ENCODE data around the gene HSF4.

HSF4 gene

DNA sequence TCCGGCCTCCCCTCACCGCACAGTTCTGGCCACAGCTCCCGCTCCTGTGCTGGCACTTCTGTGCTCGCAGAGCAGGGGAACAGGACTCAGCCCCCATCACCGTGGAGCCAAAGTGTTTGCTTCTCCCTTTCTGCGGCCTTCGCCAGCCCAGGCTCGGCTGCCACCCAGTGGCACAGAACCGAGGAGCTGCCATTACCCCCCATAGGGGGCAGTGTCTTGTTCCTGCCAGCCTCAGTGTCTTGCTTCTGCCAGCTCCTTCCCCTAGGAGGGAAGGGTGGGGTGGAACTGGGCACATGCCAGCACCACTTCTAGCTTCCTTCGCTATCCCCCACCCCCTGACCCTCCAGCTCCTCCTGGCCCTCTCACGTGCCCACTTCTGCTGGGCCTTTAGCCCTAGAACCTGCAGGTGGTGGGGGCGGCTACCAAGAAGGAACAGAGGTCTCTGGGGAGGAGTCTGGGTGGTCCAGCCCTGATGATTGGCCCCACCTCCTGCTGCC is 33.7 kb downstream of the HSF4 start:
- Histone ChIP-seq H3K27me3 (replicated peaks; ENCODE audit: control insufficient read depth, insufficient read depth, low read length) (no peaks in the 10 kb centered on the region), H3K4me1 (ENCODE audit: control insufficient read depth, insufficient read depth, low read length) (peaks cover 17% of the 10 kb centered on the region), H3K4me3 (ENCODE audit: low read length) (no peak overlapping the region), H3K36me3 (ENCODE audit: control insufficient read depth, insufficient read depth, low read length, severe bottlenecking) (peaks cover 50% of the 10 kb centered on the region), H3K9ac (ENCODE audit: low read length) (peak overlapping the region; percentile 0), H3K9me3 (ENCODE audit: control insufficient read depth, low read length) (no peaks in the 10 kb centered on the region)
- no peak for DNase-seq (ENCODE audit: low read depth)

DNA sequence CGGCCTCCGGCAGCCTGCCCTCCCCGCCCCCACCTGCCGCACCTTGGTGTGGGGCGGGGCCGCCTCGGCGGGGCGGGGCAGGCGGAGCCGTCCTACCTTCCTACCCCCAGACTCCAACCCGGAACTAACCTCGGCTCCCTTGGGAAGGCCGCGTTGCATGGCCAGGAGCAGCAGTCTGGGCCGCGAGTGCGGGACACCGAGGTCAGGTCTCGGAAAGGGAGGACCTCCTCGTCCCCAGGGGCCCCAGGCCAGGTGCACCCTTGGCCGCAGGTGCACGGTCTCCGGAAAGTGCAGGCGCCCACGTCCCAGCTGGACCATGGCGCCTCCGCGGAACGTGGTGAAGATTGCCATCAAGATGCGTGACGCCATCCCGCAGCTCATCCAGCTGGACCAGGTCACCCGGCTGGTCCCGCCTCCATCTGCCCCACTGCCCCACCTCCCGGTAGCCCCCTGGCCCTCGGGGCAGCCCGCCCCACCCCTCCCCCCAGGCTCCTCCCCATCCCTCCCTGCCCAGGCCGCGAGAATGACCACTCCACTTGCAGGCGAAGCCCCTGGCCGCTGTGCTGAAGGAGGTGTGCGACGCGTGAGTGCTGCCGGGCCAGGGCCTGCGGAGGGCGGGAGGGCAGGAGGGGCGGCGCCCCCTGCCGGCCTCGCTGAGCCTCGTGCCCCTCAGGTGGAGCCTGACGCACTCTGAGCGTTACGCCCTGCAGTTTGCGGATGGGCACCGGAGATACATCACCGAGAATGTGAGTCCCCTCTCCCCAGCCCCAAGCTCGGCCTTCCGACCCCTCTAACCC is 34.7 kb downstream of the HSF4 start, which contains the start of gene ELMO3:
Gene ELMO3, plus strand, starts transcription at position 121 of the 797 bp plus-strand sequence. Its CDS starts 196 bp downstream, at position 317.
- Histone ChIP-seq H3K9ac (ENCODE audit: low read length) (peak within 1 kb of the TSS; percentile 0), H3K27me3 (replicated peaks; ENCODE audit: control insufficient read depth, insufficient read depth, low read length) (no peaks in the 10 kb centered on the region), H3K36me3 (ENCODE audit: control insufficient read depth, insufficient read depth, low read length, severe bottlenecking) (peaks cover 43% of the 10 kb centered on the region), H3K4me1 (ENCODE audit: control insufficient read depth, insufficient read depth, low read length) (peaks cover 8% of the 10 kb centered on the region), H3K4me3 (ENCODE audit: low read length) (no peak within 1 kb of the TSS), H3K9me3 (ENCODE audit: control insufficient read depth, low read length) (no peaks in the 10 kb centered on the region)
- DNase-seq (ENCODE audit: low read depth): no peak

DNA sequence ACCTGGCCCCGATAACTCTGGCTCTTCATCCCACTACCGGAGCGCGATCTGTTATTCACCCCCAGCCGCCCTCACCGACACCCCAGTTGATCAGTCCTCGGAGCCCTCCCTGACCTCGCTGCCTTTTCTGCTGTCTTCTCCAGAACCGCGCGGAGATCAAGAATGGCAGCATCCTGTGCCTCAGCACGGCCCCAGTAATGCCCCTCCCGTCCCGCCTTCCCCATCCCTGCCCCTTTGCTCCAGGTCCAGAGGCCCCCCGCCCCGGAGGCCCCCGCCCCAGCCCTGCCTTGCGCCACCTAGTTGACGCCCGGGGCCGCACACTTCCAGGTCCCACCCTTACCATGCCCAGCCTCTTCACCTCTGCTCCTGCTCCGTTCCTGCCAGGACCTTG is 35.3 kb downstream of the HSF4 start:
- Histone ChIP-seq H3K4me3 (ENCODE audit: low read length) (no peak overlapping the region), H3K27me3 (replicated peaks; ENCODE audit: control insufficient read depth, insufficient read depth, low read length) (no peaks in the 10 kb centered on the region), H3K36me3 (ENCODE audit: control insufficient read depth, insufficient read depth, low read length, severe bottlenecking) (peaks cover 37% of the 10 kb centered on the region), H3K4me1 (ENCODE audit: control insufficient read depth, insufficient read depth, low read length) (peaks cover 7% of the 10 kb centered on the region), H3K9ac (ENCODE audit: low read length) (no peak overlapping the region), H3K9me3 (ENCODE audit: control insufficient read depth, low read length) (no peaks in the 10 kb centered on the region)
- no peak for DNase-seq (ENCODE audit: low read depth)

DNA sequence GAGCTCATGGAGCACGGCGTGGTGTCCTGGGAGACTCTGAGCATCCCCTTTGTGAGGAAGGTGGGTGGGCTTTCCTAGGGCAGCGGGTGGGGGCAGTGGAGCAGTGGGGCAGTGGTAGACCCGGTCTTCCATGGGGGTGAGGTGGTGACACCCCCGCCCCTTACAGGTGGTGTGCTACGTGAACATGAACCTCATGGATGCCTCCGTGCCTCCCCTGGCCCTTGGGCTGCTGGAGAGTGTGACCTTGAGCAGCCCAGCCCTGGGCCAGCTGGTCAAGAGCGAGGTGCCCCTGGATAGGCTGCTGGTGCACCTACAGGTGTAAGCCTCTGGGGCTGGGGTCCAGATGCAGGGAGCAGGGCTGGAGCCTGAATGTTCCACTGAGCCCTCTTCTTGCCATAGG is 35.9 kb downstream of the HSF4 start:
- peaks cover 7% of the 10 kb centered on the region for H3K4me1 ChIP-seq (ENCODE audit: control insufficient read depth, insufficient read depth, low read length)
- peaks cover 30% of the 10 kb centered on the region for H3K36me3 ChIP-seq (ENCODE audit: control insufficient read depth, insufficient read depth, low read length, severe bottlenecking)
- H3K4me3 ChIP-seq (ENCODE audit: low read length): no peak overlapping the region
- no peak overlapping the region for H3K9ac ChIP-seq (ENCODE audit: low read length)
- no peak for DNase-seq (ENCODE audit: low read depth)
- no peaks in the 10 kb centered on the region for H3K27me3 ChIP-seq (replicated peaks; ENCODE audit: control insufficient read depth, insufficient read depth, low read length)
- H3K9me3 ChIP-seq (ENCODE audit: control insufficient read depth, low read length): no peaks in the 10 kb centered on the region

DNA sequence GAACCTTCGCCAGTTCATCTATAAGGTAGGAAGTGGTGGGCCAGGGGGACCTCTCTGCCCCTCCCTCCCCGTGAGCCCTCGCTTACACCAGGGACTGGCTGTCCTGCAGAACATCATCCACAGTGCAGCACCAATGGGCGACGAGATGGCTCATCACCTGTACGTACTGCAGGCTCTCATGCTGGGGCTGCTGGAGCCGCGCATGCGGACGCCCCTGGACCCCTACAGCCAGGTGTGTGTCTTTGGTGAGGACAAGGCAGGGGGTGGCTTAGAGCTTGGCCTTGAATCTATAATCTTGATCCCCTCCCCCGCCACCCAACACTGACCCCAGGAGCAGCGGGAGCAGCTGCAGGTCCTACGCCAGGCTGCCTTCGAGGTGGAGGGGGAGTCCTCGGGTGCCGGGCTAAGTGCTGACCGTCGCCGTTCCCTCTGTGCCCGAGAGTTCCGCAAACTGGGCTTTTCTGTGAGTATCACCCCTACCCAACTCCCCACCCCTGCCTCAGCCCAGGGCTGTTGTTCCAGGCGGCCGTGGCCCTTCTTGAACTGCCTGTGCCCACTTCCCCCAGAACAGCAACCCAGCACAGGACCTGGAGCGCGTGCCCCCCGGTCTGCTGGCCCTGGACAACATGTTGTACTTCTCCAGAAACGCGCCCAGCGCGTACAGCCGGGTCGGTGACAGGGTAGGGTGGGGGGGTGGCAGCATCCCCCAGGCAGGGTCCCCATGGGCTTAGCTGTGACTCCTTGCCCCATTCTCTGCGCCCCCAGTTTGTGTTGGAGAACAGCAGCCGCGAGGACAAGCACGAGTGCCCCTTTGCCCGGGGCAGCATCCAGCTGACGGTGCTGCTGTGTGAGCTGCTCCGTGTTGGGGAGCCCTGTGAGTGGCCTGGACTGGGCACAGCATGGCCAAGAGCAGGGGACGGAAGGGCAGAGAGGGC is 37.1 kb downstream of the HSF4 start:
- DNase-seq (ENCODE audit: low read depth): no peak
- H3K36me3 ChIP-seq (ENCODE audit: control insufficient read depth, insufficient read depth, low read length, severe bottlenecking): peaks cover 19% of the 10 kb centered on the region
- peaks cover 8% of the 10 kb centered on the region for H3K4me1 ChIP-seq (ENCODE audit: control insufficient read depth, insufficient read depth, low read length)
- H3K4me3 ChIP-seq (ENCODE audit: low read length): no peak overlapping the region
- no peaks in the 10 kb centered on the region for H3K9me3 ChIP-seq (ENCODE audit: control insufficient read depth, low read length)
- no peaks in the 10 kb centered on the region for H3K27me3 ChIP-seq (replicated peaks; ENCODE audit: control insufficient read depth, insufficient read depth, low read length)
- H3K9ac ChIP-seq (ENCODE audit: low read length): no peak overlapping the region

- Histone ChIP-seq H3K9ac (ENCODE audit: low read length) (no peak overlapping the region), H3K36me3 (ENCODE audit: control insufficient read depth, insufficient read depth, low read length, severe bottlenecking) (peaks cover 11% of the 10 kb centered on the region), H3K4me3 (ENCODE audit: low read length) (no peak overlapping the region), H3K9me3 (ENCODE audit: control insufficient read depth, low read length) (no peaks in the 10 kb centered on the region), H3K4me1 (ENCODE audit: control insufficient read depth, insufficient read depth, low read length) (peaks cover 16% of the 10 kb centered on the region), H3K27me3 (replicated peaks; ENCODE audit: control insufficient read depth, insufficient read depth, low read length) (no peaks in the 10 kb centered on the region)
- no peak for DNase-seq (ENCODE audit: low read depth)
Observed at GRCh38 chr16:67202426-67202825, 37.9 kb downstream of the HSF4 start.

DNA sequence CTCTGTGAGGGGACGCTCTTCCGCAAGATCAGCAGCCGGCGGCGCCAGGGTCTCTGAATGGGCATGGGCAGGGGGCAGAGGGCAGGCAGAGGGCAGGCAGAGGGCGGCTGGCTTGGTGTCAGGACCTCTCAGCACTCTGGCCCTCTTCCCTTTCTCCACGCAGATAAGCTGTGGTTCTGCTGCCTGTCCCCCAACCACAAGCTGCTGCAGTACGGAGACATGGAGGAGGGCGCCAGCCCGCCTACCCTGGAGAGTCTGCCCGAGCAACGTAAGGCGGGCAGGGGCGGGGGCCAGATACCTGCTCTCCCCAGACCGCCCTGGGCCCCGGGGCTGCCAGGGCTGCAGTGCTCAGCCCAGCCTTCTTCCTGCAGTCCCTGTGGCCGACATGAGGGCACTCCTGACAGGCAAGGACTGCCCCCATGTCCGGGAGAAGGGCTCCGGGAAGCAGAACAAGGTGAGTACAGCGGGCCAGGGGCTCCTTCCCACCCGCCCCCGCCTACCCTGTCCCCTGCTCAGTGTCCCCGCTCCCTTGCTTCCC is 38.5 kb downstream of the HSF4 start:
- no peak overlapping the region for H3K4me3 ChIP-seq (ENCODE audit: low read length)
- no peaks in the 10 kb centered on the region for H3K9me3 ChIP-seq (ENCODE audit: control insufficient read depth, low read length)
- H3K9ac ChIP-seq (ENCODE audit: low read length): no peak overlapping the region
- peaks cover 5% of the 10 kb centered on the region for H3K36me3 ChIP-seq (ENCODE audit: control insufficient read depth, insufficient read depth, low read length, severe bottlenecking)
- DNase-seq (ENCODE audit: low read depth): no peak
- peaks cover 18% of the 10 kb centered on the region for H3K4me1 ChIP-seq (ENCODE audit: control insufficient read depth, insufficient read depth, low read length)
- no peaks in the 10 kb centered on the region for H3K27me3 ChIP-seq (replicated peaks; ENCODE audit: control insufficient read depth, insufficient read depth, low read length)

DNA sequence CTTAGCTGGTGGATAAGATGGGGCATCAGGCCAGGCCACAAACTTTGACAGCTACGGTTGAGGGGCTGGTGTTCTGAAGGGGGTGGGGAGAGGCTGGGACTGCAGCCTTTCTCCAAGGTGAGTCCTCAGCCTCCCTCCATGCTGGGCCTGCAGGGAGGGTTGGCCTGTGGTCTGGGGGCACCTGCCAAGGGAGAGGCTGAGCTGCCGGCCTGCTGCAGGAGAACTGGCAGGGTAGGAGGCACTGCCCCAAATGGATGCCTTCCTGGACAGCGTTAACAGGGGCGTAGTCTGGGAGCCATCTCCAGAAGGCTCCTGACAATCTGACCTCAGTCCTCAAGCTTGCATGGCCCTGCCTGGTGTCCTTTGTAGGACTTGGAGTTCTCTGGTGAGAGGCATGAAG is 39.5 kb downstream of the HSF4 start:
- Histone ChIP-seq H3K36me3 (ENCODE audit: control insufficient read depth, insufficient read depth, low read length, severe bottlenecking) (peaks cover 3% of the 10 kb centered on the region), H3K9ac (ENCODE audit: low read length) (no peak overlapping the region), H3K27me3 (replicated peaks; ENCODE audit: control insufficient read depth, insufficient read depth, low read length) (no peaks in the 10 kb centered on the region), H3K9me3 (ENCODE audit: control insufficient read depth, low read length) (no peaks in the 10 kb centered on the region), H3K4me1 (ENCODE audit: control insufficient read depth, insufficient read depth, low read length) (peaks cover 16% of the 10 kb centered on the region), H3K4me3 (ENCODE audit: low read length) (no peak overlapping the region)
- DNase-seq (ENCODE audit: low read depth): no peak

DNA sequence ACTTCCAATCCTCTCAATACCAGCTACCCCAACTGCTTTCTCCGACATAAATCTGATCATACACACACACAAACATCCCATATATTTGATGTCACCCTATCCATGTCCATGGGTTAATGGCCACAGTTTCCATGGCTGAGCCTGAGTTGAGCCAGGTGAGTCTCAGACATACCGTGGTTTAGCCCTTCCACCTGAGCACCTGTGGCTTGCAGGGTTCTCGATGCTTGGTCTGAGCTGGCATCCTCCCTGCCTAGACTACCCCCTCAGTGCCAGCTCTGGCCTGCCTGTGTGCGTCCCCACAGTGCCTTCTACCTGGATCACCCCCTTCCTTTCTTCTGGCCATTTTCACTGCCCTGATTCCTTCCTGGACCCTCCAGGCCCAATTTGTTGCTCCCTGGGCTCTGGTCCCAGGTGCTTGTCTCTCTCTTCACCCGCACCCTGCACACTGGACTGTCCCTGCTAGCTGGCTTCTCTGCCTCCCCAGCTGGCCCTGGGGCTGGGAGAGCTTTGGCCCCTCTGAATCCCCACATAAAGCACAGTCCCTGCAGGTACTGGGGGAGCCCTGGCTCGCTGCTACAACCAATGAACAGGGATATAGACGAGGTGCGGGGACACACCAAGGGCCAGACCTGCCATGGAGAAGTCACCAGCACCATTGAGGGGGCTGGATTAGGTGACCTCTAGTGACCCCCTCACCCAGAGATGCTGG is 41.7 kb downstream of the HSF4 start:
- Histone ChIP-seq H3K9me3 (ENCODE audit: control insufficient read depth, low read length) (no peaks in the 10 kb centered on the region), H3K9ac (ENCODE audit: low read length) (no peak overlapping the region), H3K4me3 (ENCODE audit: low read length) (no peak overlapping the region), H3K36me3 (ENCODE audit: control insufficient read depth, insufficient read depth, low read length, severe bottlenecking) (peaks cover 2% of the 10 kb centered on the region), H3K4me1 (ENCODE audit: control insufficient read depth, insufficient read depth, low read length) (peaks cover 16% of the 10 kb centered on the region), H3K27me3 (replicated peaks; ENCODE audit: control insufficient read depth, insufficient read depth, low read length) (no peaks in the 10 kb centered on the region)
- no peak for DNase-seq (ENCODE audit: low read depth)

- DNase-seq (ENCODE audit: low read depth): no peak
- Histone ChIP-seq H3K4me3 (ENCODE audit: low read length) (no peak overlapping the region), H3K4me1 (ENCODE audit: control insufficient read depth, insufficient read depth, low read length) (peaks cover 16% of the 10 kb centered on the region), H3K36me3 (ENCODE audit: control insufficient read depth, insufficient read depth, low read length, severe bottlenecking) (no peaks in the 10 kb centered on the region), H3K27me3 (replicated peaks; ENCODE audit: control insufficient read depth, insufficient read depth, low read length) (no peaks in the 10 kb centered on the region), H3K9ac (ENCODE audit: low read length) (no peak overlapping the region), H3K9me3 (ENCODE audit: control insufficient read depth, low read length) (no peaks in the 10 kb centered on the region)
Observed at GRCh38 chr16:67206838-67207248, 42.3 kb downstream of the HSF4 start.

Data from adipocyte (in vitro differentiated cells).